ENCODE results near the gene FBXL15. TPM values are rescaled to one million over a fixed set of nuclear protein-coding genes. Genes with fewer than 3 reads are reported as not detected.

The FBXL15 gene, protein sequence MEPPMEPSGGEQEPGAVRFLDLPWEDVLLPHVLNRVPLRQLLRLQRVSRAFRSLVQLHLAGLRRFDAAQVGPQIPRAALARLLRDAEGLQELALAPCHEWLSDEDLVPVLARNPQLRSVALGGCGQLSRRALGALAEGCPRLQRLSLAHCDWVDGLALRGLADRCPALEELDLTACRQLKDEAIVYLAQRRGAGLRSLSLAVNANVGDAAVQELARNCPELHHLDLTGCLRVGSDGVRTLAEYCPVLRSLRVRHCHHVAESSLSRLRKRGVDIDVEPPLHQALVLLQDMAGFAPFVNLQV
- total RNA-seq (2021), result 21.6 to 24.6 TPM (median 23.2 TPM) in 3 replicates
- percentile 56 among the genes with signal in this experiment for Bru-seq, nascent RNA
- long read RNA-seq, experiment 1, transcript FBXL15-201 (4 exons, 2,362 nt), result major isoform, 11 of 56 reads
- long read RNA-seq, experiment 1, partial matches to known transcripts, result 18 of 56 reads
- long read RNA-seq, experiment 1, other reads (novel, unspliced or antisense), result 27 of 56 reads
- long read RNA-seq, experiment 2, transcript FBXL15-201 (4 exons, 2,362 nt), result major isoform, 6 of 51 reads
- long read RNA-seq, experiment 2, partial matches to known transcripts, result 27 of 51 reads
- long read RNA-seq, experiment 2, other reads (novel, unspliced or antisense), result 18 of 51 reads
- long read RNA-seq, experiment 3, partial matches to known transcripts, result 0 of 3 reads
- long read RNA-seq, experiment 3, other reads (novel, unspliced or antisense), result 3 of 3 reads

DNA sequence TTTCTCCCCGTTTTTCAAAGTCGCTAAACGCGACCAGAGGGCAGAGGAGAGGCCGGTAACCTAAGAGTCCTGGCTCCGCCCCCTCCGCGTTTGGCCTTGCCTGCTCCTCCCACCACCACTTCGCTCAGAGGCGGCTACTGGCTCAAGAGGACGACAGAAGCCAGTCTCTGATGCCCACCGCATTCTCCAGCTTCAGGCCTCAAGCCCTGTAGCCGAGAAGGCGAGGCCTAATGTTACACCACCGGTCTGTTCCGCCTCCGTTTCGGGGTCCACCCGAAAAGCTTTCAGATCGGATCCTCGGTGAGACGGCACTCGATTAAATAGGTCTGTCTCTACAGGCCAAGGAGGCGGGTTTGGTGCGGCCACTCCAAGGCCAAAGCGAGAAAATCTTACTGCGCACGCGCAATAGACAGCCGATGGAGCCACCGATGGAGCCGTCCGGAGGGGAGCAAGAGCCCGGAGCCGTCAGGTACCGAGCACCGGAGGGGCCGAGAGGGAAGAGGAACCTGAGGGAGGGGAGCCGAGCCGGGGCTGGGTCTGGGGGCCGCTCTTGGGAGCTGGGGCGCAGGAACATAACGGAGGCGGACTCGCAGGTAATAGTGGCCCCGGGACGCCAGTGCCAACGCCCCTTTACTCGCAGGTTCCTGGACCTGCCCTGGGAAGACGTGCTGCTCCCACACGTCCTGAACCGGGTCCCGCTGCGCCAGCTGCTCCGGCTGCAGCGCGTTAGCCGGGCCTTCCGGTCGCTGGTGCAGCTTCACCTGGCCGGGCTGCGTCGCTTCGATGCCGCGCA is at the start of gene FBXL15:
TSS of gene FBXL15 (plus strand) at position 123 of the 793 bp plus-strand sequence. CDS start at position 417, 294 bp downstream.
- H3K27ac Mint-ChIP-seq, result peak within 1 kb of the TSS; percentile 99
- peak within 1 kb of the TSS; percentile 98 for H3K4me3 Mint-ChIP-seq
- H3K9me3 Mint-ChIP-seq, result no peaks in the 10 kb centered on the region
- peak; percentile 98 for DNase-seq (ENCODE audit: low spot score)
- peak; percentile 58 for ATAC-seq
- ChIA-PET CTCF (interaction anchor here (0.6 to 6.7 kb wide), 14 partner anchors 10 to 190 kb away, joined by 3 to 68 read pairs (median 31); partner anchors contain the start of genes ACTR1A, C10orf95, CUEDC2 and NFKB2), POLR2A (interaction anchor here (0.6 to 5.0 kb wide), 10 partner anchors 8 to 299 kb away, joined by 3 to 34 read pairs (median 10); partner anchors contain the start of genes C10orf95, CUEDC2 and NFKB2)
- H3K36me3 Mint-ChIP-seq, result peaks cover 9% of the 10 kb centered on the region; the same call in 1 of the 2 replicates
- H3K27me3 Mint-ChIP-seq (ENCODE audit: low read depth), result peaks cover 5% of the 10 kb centered on the region; the same call in 1 of the 2 replicates
- H3K4me1 Mint-ChIP-seq, result peaks cover 19% of the 10 kb centered on the region
- TF ChIP-seq HMGA2 (CRISPR knock-in tag; IDR thresholded peaks at IDR 0.05) (peak; percentile 13; the same call in 1 of the 2 replicates), JAZF1 (CRISPR knock-in tag; IDR thresholded peaks at IDR 0.05) (no peak), NFYB (CRISPR knock-in tag; conservative IDR thresholded peaks at IDR 0.05; ENCODE audit: low read depth) (no peak), TEAD1 (CRISPR knock-in tag; IDR thresholded peaks at IDR 0.05) (peak; percentile 58; the same call in 1 of the 2 replicates), NR2C2 (CRISPR knock-in tag; IDR thresholded peaks at IDR 0.05) (no peak), RELA (CRISPR knock-in tag; IDR thresholded peaks at IDR 0.05; ENCODE audit: borderline replicate concordance) (no peak), SOX15 (CRISPR knock-in tag; IDR thresholded peaks at IDR 0.05) (no peak), SMAD3 (CRISPR knock-in tag; IDR thresholded peaks at IDR 0.05; ENCODE audit: borderline replicate concordance) (peak; percentile 76; the same call in 1 of the 2 replicates), IRF2 (CRISPR knock-in tag; IDR thresholded peaks at IDR 0.05; ENCODE audit: borderline replicate concordance, low read depth) (no peak), TEAD4 (CRISPR knock-in tag; IDR thresholded peaks at IDR 0.05) (no peak), NFATC4 (CRISPR knock-in tag; IDR thresholded peaks at IDR 0.05) (no peak), GABPB1 (CRISPR knock-in tag; IDR thresholded peaks at IDR 0.05) (peak; percentile 7), GTF2I (CRISPR knock-in tag; conservative IDR thresholded peaks at IDR 0.05) (no peak)
- TF ChIP-seq, protein P1, sequence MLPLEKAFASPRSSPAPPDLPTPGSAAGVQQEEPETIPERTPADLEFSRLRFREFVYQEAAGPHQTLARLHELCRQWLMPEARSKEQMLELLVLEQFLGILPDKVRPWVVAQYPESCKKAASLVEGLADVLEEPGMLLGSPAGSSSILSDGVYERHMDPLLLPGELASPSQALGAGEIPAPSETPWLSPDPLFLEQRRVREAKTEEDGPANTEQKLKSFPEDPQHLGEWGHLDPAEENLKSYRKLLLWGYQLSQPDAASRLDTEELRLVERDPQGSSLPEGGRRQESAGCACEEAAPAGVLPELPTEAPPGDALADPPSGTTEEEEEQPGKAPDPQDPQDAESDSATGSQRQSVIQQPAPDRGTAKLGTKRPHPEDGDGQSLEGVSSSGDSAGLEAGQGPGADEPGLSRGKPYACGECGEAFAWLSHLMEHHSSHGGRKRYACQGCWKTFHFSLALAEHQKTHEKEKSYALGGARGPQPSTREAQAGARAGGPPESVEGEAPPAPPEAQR (CRISPR knock-in tag; IDR thresholded peaks at IDR 0.05), result no peak
- TF ChIP-seq, protein P2, sequence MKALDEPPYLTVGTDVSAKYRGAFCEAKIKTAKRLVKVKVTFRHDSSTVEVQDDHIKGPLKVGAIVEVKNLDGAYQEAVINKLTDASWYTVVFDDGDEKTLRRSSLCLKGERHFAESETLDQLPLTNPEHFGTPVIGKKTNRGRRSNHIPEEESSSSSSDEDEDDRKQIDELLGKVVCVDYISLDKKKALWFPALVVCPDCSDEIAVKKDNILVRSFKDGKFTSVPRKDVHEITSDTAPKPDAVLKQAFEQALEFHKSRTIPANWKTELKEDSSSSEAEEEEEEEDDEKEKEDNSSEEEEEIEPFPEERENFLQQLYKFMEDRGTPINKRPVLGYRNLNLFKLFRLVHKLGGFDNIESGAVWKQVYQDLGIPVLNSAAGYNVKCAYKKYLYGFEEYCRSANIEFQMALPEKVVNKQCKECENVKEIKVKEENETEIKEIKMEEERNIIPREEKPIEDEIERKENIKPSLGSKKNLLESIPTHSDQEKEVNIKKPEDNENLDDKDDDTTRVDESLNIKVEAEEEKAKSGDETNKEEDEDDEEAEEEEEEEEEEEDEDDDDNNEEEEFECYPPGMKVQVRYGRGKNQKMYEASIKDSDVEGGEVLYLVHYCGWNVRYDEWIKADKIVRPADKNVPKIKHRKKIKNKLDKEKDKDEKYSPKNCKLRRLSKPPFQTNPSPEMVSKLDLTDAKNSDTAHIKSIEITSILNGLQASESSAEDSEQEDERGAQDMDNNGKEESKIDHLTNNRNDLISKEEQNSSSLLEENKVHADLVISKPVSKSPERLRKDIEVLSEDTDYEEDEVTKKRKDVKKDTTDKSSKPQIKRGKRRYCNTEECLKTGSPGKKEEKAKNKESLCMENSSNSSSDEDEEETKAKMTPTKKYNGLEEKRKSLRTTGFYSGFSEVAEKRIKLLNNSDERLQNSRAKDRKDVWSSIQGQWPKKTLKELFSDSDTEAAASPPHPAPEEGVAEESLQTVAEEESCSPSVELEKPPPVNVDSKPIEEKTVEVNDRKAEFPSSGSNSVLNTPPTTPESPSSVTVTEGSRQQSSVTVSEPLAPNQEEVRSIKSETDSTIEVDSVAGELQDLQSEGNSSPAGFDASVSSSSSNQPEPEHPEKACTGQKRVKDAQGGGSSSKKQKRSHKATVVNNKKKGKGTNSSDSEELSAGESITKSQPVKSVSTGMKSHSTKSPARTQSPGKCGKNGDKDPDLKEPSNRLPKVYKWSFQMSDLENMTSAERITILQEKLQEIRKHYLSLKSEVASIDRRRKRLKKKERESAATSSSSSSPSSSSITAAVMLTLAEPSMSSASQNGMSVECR (CRISPR knock-in tag; IDR thresholded peaks at IDR 0.05; ENCODE audit: borderline replicate concordance), result peak; percentile 95
- TF ChIP-seq, protein P3, sequence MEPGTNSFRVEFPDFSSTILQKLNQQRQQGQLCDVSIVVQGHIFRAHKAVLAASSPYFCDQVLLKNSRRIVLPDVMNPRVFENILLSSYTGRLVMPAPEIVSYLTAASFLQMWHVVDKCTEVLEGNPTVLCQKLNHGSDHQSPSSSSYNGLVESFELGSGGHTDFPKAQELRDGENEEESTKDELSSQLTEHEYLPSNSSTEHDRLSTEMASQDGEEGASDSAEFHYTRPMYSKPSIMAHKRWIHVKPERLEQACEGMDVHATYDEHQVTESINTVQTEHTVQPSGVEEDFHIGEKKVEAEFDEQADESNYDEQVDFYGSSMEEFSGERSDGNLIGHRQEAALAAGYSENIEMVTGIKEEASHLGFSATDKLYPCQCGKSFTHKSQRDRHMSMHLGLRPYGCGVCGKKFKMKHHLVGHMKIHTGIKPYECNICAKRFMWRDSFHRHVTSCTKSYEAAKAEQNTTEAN (CRISPR knock-in tag; IDR thresholded peaks at IDR 0.05), result no peak
- TF ChIP-seq, protein P4, sequence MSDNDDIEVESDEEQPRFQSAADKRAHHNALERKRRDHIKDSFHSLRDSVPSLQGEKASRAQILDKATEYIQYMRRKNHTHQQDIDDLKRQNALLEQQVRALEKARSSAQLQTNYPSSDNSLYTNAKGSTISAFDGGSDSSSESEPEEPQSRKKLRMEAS (CRISPR knock-in tag; IDR thresholded peaks at IDR 0.05), result peak; percentile 80
- TF ChIP-seq, protein P5, sequence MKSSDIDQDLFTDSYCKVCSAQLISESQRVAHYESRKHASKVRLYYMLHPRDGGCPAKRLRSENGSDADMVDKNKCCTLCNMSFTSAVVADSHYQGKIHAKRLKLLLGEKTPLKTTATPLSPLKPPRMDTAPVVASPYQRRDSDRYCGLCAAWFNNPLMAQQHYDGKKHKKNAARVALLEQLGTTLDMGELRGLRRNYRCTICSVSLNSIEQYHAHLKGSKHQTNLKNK (CRISPR knock-in tag; IDR thresholded peaks at IDR 0.05), result no peak
- TF ChIP-seq, protein P6, sequence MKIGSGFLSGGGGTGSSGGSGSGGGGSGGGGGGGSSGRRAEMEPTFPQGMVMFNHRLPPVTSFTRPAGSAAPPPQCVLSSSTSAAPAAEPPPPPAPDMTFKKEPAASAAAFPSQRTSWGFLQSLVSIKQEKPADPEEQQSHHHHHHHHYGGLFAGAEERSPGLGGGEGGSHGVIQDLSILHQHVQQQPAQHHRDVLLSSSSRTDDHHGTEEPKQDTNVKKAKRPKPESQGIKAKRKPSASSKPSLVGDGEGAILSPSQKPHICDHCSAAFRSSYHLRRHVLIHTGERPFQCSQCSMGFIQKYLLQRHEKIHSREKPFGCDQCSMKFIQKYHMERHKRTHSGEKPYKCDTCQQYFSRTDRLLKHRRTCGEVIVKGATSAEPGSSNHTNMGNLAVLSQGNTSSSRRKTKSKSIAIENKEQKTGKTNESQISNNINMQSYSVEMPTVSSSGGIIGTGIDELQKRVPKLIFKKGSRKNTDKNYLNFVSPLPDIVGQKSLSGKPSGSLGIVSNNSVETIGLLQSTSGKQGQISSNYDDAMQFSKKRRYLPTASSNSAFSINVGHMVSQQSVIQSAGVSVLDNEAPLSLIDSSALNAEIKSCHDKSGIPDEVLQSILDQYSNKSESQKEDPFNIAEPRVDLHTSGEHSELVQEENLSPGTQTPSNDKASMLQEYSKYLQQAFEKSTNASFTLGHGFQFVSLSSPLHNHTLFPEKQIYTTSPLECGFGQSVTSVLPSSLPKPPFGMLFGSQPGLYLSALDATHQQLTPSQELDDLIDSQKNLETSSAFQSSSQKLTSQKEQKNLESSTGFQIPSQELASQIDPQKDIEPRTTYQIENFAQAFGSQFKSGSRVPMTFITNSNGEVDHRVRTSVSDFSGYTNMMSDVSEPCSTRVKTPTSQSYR (CRISPR knock-in tag; IDR thresholded peaks at IDR 0.05), result no peak
- TF ChIP-seq, protein P7, sequence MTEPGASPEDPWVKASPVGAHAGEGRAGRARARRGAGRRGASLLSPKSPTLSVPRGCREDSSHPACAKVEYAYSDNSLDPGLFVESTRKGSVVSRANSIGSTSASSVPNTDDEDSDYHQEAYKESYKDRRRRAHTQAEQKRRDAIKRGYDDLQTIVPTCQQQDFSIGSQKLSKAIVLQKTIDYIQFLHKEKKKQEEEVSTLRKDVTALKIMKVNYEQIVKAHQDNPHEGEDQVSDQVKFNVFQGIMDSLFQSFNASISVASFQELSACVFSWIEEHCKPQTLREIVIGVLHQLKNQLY (CRISPR knock-in tag; IDR thresholded peaks at IDR 0.05), result no peak
- TF ChIP-seq, protein P8, sequence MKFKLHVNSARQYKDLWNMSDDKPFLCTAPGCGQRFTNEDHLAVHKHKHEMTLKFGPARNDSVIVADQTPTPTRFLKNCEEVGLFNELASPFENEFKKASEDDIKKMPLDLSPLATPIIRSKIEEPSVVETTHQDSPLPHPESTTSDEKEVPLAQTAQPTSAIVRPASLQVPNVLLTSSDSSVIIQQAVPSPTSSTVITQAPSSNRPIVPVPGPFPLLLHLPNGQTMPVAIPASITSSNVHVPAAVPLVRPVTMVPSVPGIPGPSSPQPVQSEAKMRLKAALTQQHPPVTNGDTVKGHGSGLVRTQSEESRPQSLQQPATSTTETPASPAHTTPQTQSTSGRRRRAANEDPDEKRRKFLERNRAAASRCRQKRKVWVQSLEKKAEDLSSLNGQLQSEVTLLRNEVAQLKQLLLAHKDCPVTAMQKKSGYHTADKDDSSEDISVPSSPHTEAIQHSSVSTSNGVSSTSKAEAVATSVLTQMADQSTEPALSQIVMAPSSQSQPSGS (CRISPR knock-in tag; IDR thresholded peaks at IDR 0.05; ENCODE audit: borderline replicate concordance, low read depth), result no peak

Data from WTC11 (cell line).